Ascending aorta (tissue), 2 donors: Measurements from ENCODE around the gene KCTD11. TPM values are rescaled to one million over a fixed set of nuclear protein-coding genes. Genes with fewer than 3 reads are reported as not detected.

Experiments used
- DNase-seq, 2 donors: peaks; one replicate each; pipeline ENCODE4 v3.0.0-alpha.2; 2019; ENCODE audit warnings: low spot score in 2 of 2
- H3K27ac ChIP-seq, 2 donors: fragments of 200-600 bp; sonication (generic); one replicate each; pipeline ENCODE4 v1.5.1; 2016 to 2017; ENCODE audit warnings: mild to moderate bottlenecking in 1 of 2
- H3K27me3 ChIP-seq: fragments of 200-600 bp; sonication (generic); one replicate; pipeline ENCODE4 v1.5.1; 2017
- H3K36me3 ChIP-seq, 2 donors: fragments of 200-600 bp; sonication (generic); one replicate each; pipeline ENCODE4 v1.5.1; 2016
- H3K4me1 ChIP-seq, 2 donors: fragments of 200-600 bp; sonication (generic); one replicate each; pipeline ENCODE4 v1.5.1; 2016 to 2017; ENCODE audit warnings: mild to moderate bottlenecking in 1 of 2
- H3K4me3 ChIP-seq, 2 donors: fragments of 200-600 bp; sonication (generic); one replicate each; pipeline ENCODE4 v1.5.1; 2016 to 2017; ENCODE audit warnings: mild to moderate bottlenecking in 1 of 2
- H3K9me3 ChIP-seq, 2 donors: fragments of 200-600 bp; sonication (generic); one replicate each; pipeline ENCODE4 v1.5.1; 2016
- CTCF ChIP-seq, 3 experiments: fragments of 200-600 bp in 2 of 3; fragments of 450-650 bp in 1 of 3; sonication (generic) in 2 of 3; IDR thresholded peaks; one replicate each; pipeline ENCODE4 v1.5.1; 2016 to 2019; ENCODE audit warnings: antibody characterized with exemption in 3 of 3, mild to moderate bottlenecking in 1 of 3, moderate library complexity in 1 of 3
- intact Hi-C: fragments of 100-400 bp; cut with DNase I; formaldehyde crosslinking; loops from one replicate; pipeline ENCODE4 v1.15.1; 2023
- total RNA-seq: library from RNA; depleted of rRNA; stranded (reverse); fragments of >200 nt; gene quantifications from one replicate; pipeline ENCODE4 v1.1.0, GENCODE V29; 2016

The KCTD11 gene
- total RNA-seq, 1 donor from 2014 or later = 14.6 TPM

- intact Hi-C loops = loop anchor here (1.0 to 2.0 kb wide), 2 partner anchors 10 to 65 kb away; partner anchors contain the start of genes NEURL4 and TMEM256
- no peak for TF ChIP-seq CTCF (IDR thresholded peaks at IDR 0.05)
- H3K4me3 ChIP-seq = peak overlapping the region; percentile 78 to 85
- H3K9me3 ChIP-seq = no peaks in the 10 kb centered on the region
- no peaks in the 10 kb centered on the region for H3K27me3 ChIP-seq
- peaks cover 13 to 32% of the 10 kb centered on the region in 2 donors for H3K36me3 ChIP-seq
- no peak for DNase-seq
- H3K27ac ChIP-seq = peak overlapping the region; percentile 87 to 91
- peaks cover 5 to 14% of the 10 kb centered on the region in 2 donors for H3K4me1 ChIP-seq
Observed at GRCh38 chr17:7393613-7394451, 41.9 kb downstream of the KCTD11 start.

- intact Hi-C loops = loop anchor here (1.0 to 2.0 kb wide), 2 partner anchors 10 to 66 kb away; partner anchors contain the start of genes NEURL4 and TMEM256
Observed at GRCh38 chr17:7394452-7395191, 42.7 kb downstream of the KCTD11 start, which contains the start of gene PLSCR3. PLSCR3 (minus strand) TSS chr17:7394525; CDS start chr17:7394110, 415 bp downstream.

GRCh38 chr17:7396147-7396546 is 44.2 kb downstream of the KCTD11 start:
- Histone ChIP-seq H3K9me3 (no peaks in the 10 kb centered on the region), H3K4me1 (peaks cover 5 to 14% of the 10 kb centered on the region in 2 donors), H3K27me3 (no peaks in the 10 kb centered on the region), H3K36me3 (peaks cover 2 to 12% of the 10 kb centered on the region in 2 donors), H3K27ac (no peak overlapping the region), H3K4me3 (no peak overlapping the region)
- TF ChIP-seq CTCF (IDR thresholded peaks at IDR 0.05) = no peak
- DNase-seq = no peak
- intact Hi-C loops = no loop called here

More at GRCh38 chr17:7394452-7395191, 42.7 kb downstream of the KCTD11 start, which contains the start of gene PLSCR3:
- Histone ChIP-seq H3K27me3 (no peaks in the 10 kb centered on the region), H3K27ac (peak within 1 kb of the TSS; percentile 87 to 91), H3K36me3 (peaks cover 8 to 24% of the 10 kb centered on the region in 2 donors), H3K9me3 (no peaks in the 10 kb centered on the region), H3K4me3 (peak within 1 kb of the TSS; percentile 78 to 85), H3K4me1 (peaks cover 5 to 14% of the 10 kb centered on the region in 2 donors)
- peak; percentile 23 to 33 (median 25) for TF ChIP-seq CTCF (IDR thresholded peaks at IDR 0.05)
- peak; percentile 56 to 90 for DNase-seq

GRCh38 chr17:7398612-7399011 is 46.6 kb downstream of the KCTD11 start:
- Histone ChIP-seq H3K9me3 (no peaks in the 10 kb centered on the region), H3K27me3 (no peaks in the 10 kb centered on the region), H3K36me3 (no peaks in the 10 kb centered on the region), H3K4me3 (no peak overlapping the region), H3K4me1 (peaks cover under 1 to 25% of the 10 kb centered on the region in 2 donors), H3K27ac (no peak overlapping the region)
- no peak for DNase-seq
- no peak for TF ChIP-seq CTCF (IDR thresholded peaks at IDR 0.05)
- intact Hi-C loops = no loop called here

GRCh38 chr17:7403043-7403726 is 51.2 kb downstream of the KCTD11 start:
- intact Hi-C loops = loop anchor here (1.0 to 10.0 kb wide), 2 partner anchors 73 to 282 kb away; partner anchors contain the start of genes TP53 and WRAP53
- no peak for TF ChIP-seq CTCF (IDR thresholded peaks at IDR 0.05)
- DNase-seq = peak in 1 of 2 donors; percentile 86

More at GRCh38 chr17:7403043-7403726, 51.2 kb downstream of the KCTD11 start:
- peak overlapping the region; percentile 69 to 85 for H3K4me3 ChIP-seq
- peaks cover 0 to 22% of the 10 kb centered on the region in 2 donors for H3K4me1 ChIP-seq
- H3K9me3 ChIP-seq = no peaks in the 10 kb centered on the region
- no peaks in the 10 kb centered on the region for H3K36me3 ChIP-seq
- H3K27ac ChIP-seq = peak overlapping the region; percentile 87 to 92
- no peaks in the 10 kb centered on the region for H3K27me3 ChIP-seq
